Gastrocnemius medialis (tissue), 4 donors: Measurements from ENCODE around the gene CLCA4. TPM values are rescaled to one million over a fixed set of nuclear protein-coding genes. Genes with fewer than 3 reads are reported as not detected.

Source experiments
- ATAC-seq, 2 donors: fragments of 150-250 bp; one replicate each; pipeline ENCODE4 v1.9.1; 2016
- DNase-seq, 2 donors: peaks; one replicate each; pipeline ENCODE4 v3.0.0-alpha.2; 2019
- H3K27ac ChIP-seq, 4 donors: fragments of 200-600 bp; sonication (generic); 1 replicate in 1 of 4; 2 replicates in 3 of 4; pipeline ENCODE4 v1.5.1; 2016 to 2018; ENCODE audit warnings: mild to moderate bottlenecking in 2 of 4, moderate library complexity in 1 of 4
- H3K27me3 ChIP-seq, 3 donors: fragments of 200-600 bp; sonication (generic) in 2 of 3; 1 replicate in 1 of 3; 2 replicates in 2 of 3; pipeline versions ENCODE4 v1.5.1 to v1.6.0; 2016 to 2019; ENCODE audit warnings: mild to moderate bottlenecking in 1 of 3, moderate library complexity in 1 of 3
- H3K36me3 ChIP-seq, 2 donors: fragments of 200-600 bp; sonication (generic) in 1 of 2; one replicate each; pipeline ENCODE4 v1.5.1; 2017 to 2018
- H3K4me1 ChIP-seq, 2 donors: fragments of 200-600 bp; sonication (generic) in 1 of 2; one replicate each; pipeline ENCODE4 v1.5.1; 2016 to 2017; ENCODE audit warnings: mild to moderate bottlenecking in 2 of 2
- H3K4me3 ChIP-seq, 4 donors: fragments of 200-600 bp; sonication (generic) in 3 of 4; 1 replicate in 1 of 4; 2 replicates in 3 of 4; pipeline ENCODE4 v1.5.1; 2016 to 2019; ENCODE audit warnings: mild to moderate bottlenecking in 2 of 4
- H3K9me3 ChIP-seq, 3 donors: fragments of 200-600 bp; sonication (generic) in 2 of 3; 1 replicate in 1 of 3; 2 replicates in 2 of 3; pipeline ENCODE4 v1.5.1; 2016 to 2019
- POLR2A ChIP-seq, 2 donors: fragments of 450-650 bp; IDR thresholded peaks; one replicate each; pipeline ENCODE4 v1.6.1; 2017; ENCODE audit warnings: antibody characterized with exemption in 2 of 2, mild to moderate bottlenecking in 2 of 2, moderate library complexity in 2 of 2
- in situ Hi-C, 4 donors: fragments of 200-750 bp; cut with MboI; loops; one replicate each; pipeline versions ENCODE4 v1.15.0 to v1.8.0; 2017; ENCODE audit warnings: low sequenced_read_pairs in 4 of 4
- intact Hi-C: fragments of 100-400 bp; cut with DNase I; formaldehyde crosslinking; loops from one replicate; pipeline ENCODE4 v1.15.1; 2023; ENCODE audit warnings: low total_unique reads
- total RNA-seq, 4 donors: library from RNA; depleted of rRNA; stranded (reverse); fragments of >200 nt; gene quantifications; one replicate each; pipeline versions ENCODE4 v1.1.0 to v1.2.3, GENCODE V29; 2016
- TF ChIP-seq, protein P1 (sequence below), 5 experiments: fragments of 450-650 bp in 3 of 5; fragments of 200-600 bp in 2 of 5; sonication (generic) in 2 of 5; IDR thresholded peaks in 4 of 5; conservative IDR thresholded peaks in 1 of 5; 1 replicate in 4 of 5; 2 replicates in 1 of 5; pipeline ENCODE4 v1.5.1; 2016 to 2019; ENCODE audit warnings: antibody characterized with exemption in 5 of 5, mild to moderate bottlenecking in 3 of 5, moderate library complexity in 3 of 5

CLCA4 gene
- total RNA-seq, 4 donors from 2014 or later, result 3.7 TPM; not detected in 3

DNA sequence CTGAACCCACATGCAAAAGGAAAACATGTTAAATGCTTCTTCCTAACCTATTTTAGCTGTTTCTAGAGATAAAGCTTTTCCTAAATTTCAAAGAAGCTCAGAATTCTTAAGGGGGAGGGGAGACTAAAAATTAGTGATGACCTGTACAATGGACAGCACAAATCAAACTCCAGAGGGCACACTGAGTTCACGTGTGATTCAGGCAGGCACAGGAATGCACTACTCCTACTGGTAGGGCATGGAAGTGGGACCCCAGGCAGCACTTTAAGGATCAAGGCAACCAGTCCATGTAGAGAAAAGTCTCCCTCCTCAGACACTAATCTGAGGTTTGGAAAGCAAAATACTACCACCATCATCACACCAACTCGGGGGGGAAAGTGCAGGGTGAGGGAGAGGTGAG lies 31.3 kb upstream of the CLCA4 start:
- no peak for DNase-seq
- Histone ChIP-seq H3K27me3 (no peaks in the 10 kb centered on the region), H3K4me1 (no peaks in the 10 kb centered on the region), H3K36me3 (no peaks in the 10 kb centered on the region), H3K9me3 (no peaks in the 10 kb centered on the region), H3K27ac (no peak overlapping the region), H3K4me3 (no peak overlapping the region)
- ATAC-seq, result no peak
- intact Hi-C loops (loop anchor here (5.0 kb wide), 1 partner anchor 327 kb away; no protein-coding TSS in a partner anchor), in situ Hi-C loops (no loop called here)
- no peak for TF ChIP-seq POLR2A (IDR thresholded peaks at IDR 0.05)
- TF ChIP-seq, protein P1, sequence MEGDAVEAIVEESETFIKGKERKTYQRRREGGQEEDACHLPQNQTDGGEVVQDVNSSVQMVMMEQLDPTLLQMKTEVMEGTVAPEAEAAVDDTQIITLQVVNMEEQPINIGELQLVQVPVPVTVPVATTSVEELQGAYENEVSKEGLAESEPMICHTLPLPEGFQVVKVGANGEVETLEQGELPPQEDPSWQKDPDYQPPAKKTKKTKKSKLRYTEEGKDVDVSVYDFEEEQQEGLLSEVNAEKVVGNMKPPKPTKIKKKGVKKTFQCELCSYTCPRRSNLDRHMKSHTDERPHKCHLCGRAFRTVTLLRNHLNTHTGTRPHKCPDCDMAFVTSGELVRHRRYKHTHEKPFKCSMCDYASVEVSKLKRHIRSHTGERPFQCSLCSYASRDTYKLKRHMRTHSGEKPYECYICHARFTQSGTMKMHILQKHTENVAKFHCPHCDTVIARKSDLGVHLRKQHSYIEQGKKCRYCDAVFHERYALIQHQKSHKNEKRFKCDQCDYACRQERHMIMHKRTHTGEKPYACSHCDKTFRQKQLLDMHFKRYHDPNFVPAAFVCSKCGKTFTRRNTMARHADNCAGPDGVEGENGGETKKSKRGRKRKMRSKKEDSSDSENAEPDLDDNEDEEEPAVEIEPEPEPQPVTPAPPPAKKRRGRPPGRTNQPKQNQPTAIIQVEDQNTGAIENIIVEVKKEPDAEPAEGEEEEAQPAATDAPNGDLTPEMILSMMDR (IDR thresholded peaks at IDR 0.05 in 4 of 5, conservative IDR thresholded peaks at IDR 0.05 in 1 of 5), result peak in 1 of 5 experiments; percentile 37

DNA sequence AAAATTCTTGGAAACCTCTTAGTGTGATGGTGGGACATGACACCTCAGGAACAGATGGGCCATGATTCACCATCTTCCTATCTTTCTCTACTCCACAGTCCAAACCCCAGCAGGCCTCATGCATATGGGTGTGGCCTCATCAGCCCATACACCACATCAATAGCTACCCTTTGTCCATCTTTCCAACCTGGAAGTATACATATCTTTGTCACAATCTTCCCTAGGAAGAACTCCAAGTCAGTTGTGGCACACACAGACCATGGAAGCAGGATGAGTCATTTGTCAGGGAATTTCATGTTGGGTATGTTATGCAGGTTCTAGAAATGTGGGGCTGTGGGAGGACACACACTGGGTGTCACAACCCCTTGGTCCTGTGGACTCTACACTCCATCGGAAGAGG lies 30.5 kb upstream of the CLCA4 start:
- in situ Hi-C loops (no loop called here), intact Hi-C loops (loop anchor here (5.0 kb wide), 1 partner anchor 326 kb away; no protein-coding TSS in a partner anchor)

DNA sequence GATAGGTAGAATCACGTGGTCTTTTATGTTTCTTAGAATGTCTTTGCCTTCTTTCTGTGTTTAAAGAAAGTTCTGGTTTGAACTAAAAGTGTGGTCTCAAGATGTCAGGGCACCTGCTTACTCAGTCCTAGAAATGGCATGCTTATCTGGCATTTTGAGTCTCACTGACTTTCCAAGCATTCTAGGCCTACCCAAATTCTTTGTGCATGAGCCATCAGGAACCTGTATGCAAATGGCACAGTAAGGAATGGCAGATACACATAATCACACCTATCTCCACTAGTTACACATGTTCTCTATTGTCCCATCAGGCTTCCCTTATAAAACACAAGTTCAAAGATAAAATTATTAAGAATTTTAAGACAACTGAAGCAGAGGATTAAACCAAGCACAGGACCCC lies 29.5 kb upstream of the CLCA4 start:
- Histone ChIP-seq H3K4me3 (no peak overlapping the region), H3K27me3 (no peaks in the 10 kb centered on the region), H3K27ac (no peak overlapping the region), H3K9me3 (no peaks in the 10 kb centered on the region), H3K36me3 (no peaks in the 10 kb centered on the region), H3K4me1 (no peaks in the 10 kb centered on the region)
- TF ChIP-seq POLR2A (IDR thresholded peaks at IDR 0.05), result no peak
- TF ChIP-seq, protein P1 (IDR thresholded peaks at IDR 0.05 in 4 of 5, conservative IDR thresholded peaks at IDR 0.05 in 1 of 5), result no peak
- intact Hi-C loops (loop anchor here (5.0 kb wide), 1 partner anchor 325 kb away; no protein-coding TSS in a partner anchor), in situ Hi-C loops (no loop called here)
- DNase-seq (no peak), ATAC-seq (no peak)

More for the DNA sequence above, 30.5 kb upstream of the CLCA4 start:
- TF ChIP-seq POLR2A (IDR thresholded peaks at IDR 0.05), result no peak
- TF ChIP-seq, protein P1 (IDR thresholded peaks at IDR 0.05 in 4 of 5, conservative IDR thresholded peaks at IDR 0.05 in 1 of 5), result no peak
- Histone ChIP-seq H3K4me3 (no peak overlapping the region), H3K9me3 (no peaks in the 10 kb centered on the region), H3K4me1 (no peaks in the 10 kb centered on the region), H3K27me3 (no peaks in the 10 kb centered on the region), H3K36me3 (no peaks in the 10 kb centered on the region), H3K27ac (no peak overlapping the region)
- ATAC-seq (no peak), DNase-seq (no peak)

DNA sequence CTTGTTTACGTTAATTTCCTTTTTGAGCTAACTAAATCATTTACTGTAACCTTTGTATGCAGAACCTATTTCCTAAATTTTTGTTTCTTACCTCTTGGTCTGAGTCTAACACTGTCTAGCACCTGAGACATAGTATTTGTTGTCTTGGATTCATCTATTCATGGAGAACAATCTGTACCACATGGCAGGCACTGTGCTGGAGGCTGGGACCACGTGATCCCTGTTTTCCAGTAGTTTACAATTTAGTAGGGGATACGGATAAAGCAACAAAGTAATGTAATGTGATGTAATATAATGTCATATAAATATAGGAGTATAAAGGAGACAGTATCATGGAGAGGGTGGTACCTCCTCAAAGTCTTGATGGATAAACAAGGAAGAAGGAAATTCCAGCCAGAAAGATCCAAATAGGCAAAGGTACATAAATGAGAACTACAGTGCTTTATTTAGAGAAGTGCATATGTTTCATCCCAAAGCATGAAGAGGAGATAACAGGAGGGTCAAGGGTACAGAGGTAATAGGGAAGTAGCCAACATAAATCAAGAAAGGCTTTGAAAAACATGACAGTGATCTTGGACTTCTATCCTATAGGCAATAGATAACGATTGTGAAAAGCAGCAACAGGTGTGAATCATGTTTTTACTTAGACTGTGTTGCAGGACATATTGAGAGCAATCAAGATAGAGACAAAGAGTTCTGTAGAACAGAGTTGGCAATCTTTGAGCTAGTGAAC lies 25.9 kb upstream of the CLCA4 start:
- H3K27ac ChIP-seq, result no peak overlapping the region
- in situ Hi-C loops, result no loop called here
- H3K36me3 ChIP-seq, result no peaks in the 10 kb centered on the region
- TF ChIP-seq POLR2A (IDR thresholded peaks at IDR 0.05), result no peak
- TF ChIP-seq, protein P1 (IDR thresholded peaks at IDR 0.05 in 4 of 5, conservative IDR thresholded peaks at IDR 0.05 in 1 of 5), result no peak
- H3K27me3 ChIP-seq, result no peaks in the 10 kb centered on the region
- no peaks in the 10 kb centered on the region for H3K4me1 ChIP-seq
- intact Hi-C loops, result no loop called here
- H3K4me3 ChIP-seq, result no peak overlapping the region
- DNase-seq (no peak), ATAC-seq (no peak)
- no peaks in the 10 kb centered on the region for H3K9me3 ChIP-seq
